HepG2 (cell line): ENCODE measurements around the gene TMCO6. TPM values are rescaled to one million over a fixed set of nuclear protein-coding genes. Genes with fewer than 3 reads are reported as not detected.
A peak's percentile ranks its signal among the peaks of the same experiment; 100 is the strongest.

Experiments
- ARID3A ChIP-seq: IDR thresholded peaks from 2 replicates; pipeline ENCODE4 v1.6.1; 2012; ENCODE audit warnings: low read depth, low read length, improper control_type of control experiment
- HOXA9 ChIP-seq: sonication (generic); formaldehyde crosslinking; IDR thresholded peaks from 2 replicates; pipeline ENCODE4 v1.8.1; 2022; ENCODE audit warnings: missing genetic modification reagents, mild to moderate bottlenecking, moderate library complexity, borderline replicate concordance
- KDM5B ChIP-seq: sonication (generic); formaldehyde crosslinking; IDR thresholded peaks from 2 replicates; pipeline ENCODE4 v1.4.0; 2020; ENCODE audit warnings: missing genetic modification reagents, mild to moderate bottlenecking, borderline replicate concordance
- MEF2D ChIP-seq: sonication (generic); formaldehyde crosslinking; IDR thresholded peaks from 2 replicates; pipeline ENCODE4 v1.5.1; 2020; ENCODE audit warnings: mild to moderate bottlenecking, missing genetic modification reagents
- NR2C2 ChIP-seq: sonication (generic); formaldehyde crosslinking; IDR thresholded peaks from 2 replicates; pipeline ENCODE4 v1.4.0; 2020; ENCODE audit warnings: missing genetic modification reagents, mild to moderate bottlenecking, moderate library complexity, borderline replicate concordance
- PHF5A ChIP-seq: IDR thresholded peaks from one replicate; pipeline ENCODE4 v1.6.1; 2018; ENCODE audit warnings: low read depth, missing genetic modification reagents; ENCODE audit not compliant: unreplicated experiment
- PRDM10 ChIP-seq: sonication (generic); formaldehyde crosslinking; IDR thresholded peaks from 2 replicates; pipeline ENCODE4 v1.4.0; 2020; ENCODE audit warnings: low read depth, missing genetic modification reagents
- STAT5B ChIP-seq: sonication (generic); formaldehyde crosslinking; IDR thresholded peaks from 2 replicates; pipeline ENCODE4 v1.4.0; 2020; ENCODE audit warnings: missing genetic modification reagents
- YEATS2 ChIP-seq: sonication (generic); formaldehyde crosslinking; IDR thresholded peaks from 2 replicates; pipeline ENCODE4 v1.4.0; 2020; ENCODE audit warnings: missing genetic modification reagents, borderline replicate concordance
- ZNF318 ChIP-seq: sonication (generic); formaldehyde crosslinking; IDR thresholded peaks from 2 replicates; pipeline ENCODE4 v1.4.0; 2020; ENCODE audit warnings: mild to moderate bottlenecking, missing genetic modification reagents
- ZNF670 ChIP-seq: sonication (generic); formaldehyde crosslinking; IDR thresholded peaks from 2 replicates; pipeline ENCODE4 v1.8.0; 2022; ENCODE audit warnings: mild to moderate bottlenecking, missing genetic modification reagents, borderline replicate concordance
- ZNF747 ChIP-seq: sonication (generic); formaldehyde crosslinking; IDR thresholded peaks from 2 replicates; pipeline ENCODE4 v1.8.1; 2023; ENCODE audit warnings: missing genetic modification reagents, mild to moderate bottlenecking, borderline replicate concordance
- ZNF883 ChIP-seq: sonication (generic); formaldehyde crosslinking; IDR thresholded peaks from 2 replicates; pipeline ENCODE4 v1.5.1; 2020; ENCODE audit warnings: mild to moderate bottlenecking, missing genetic modification reagents; ENCODE audit errors: not compliant biosample characterization
- polyA plus RNA-seq, 8 experiments: library from polyadenylated mRNA; depleted of rRNA in 3 of 8; stranded (reverse) in 7 of 8; unstranded in 1 of 8; fragments of >200 nt; fragmentation: Illumina TruSeq in 4 of 8; extraction: Trizol in 4 of 8; gene quantifications; 2 replicates each; pipeline versions ENCODE4 v1.2.1 to v1.2.3, GENCODE V29; 2011 to 2016; ENCODE audit warnings: low read depth in 4 of 8, missing spikeins in 1 of 8, mixed read lengths in 1 of 8; ENCODE audit not compliant: insufficient read depth in 1 of 8
- total RNA-seq, 5 experiments: library from RNA; depleted of rRNA; stranded (reverse); fragments of >200 nt; fragmentation: Illumina TruSeq; extraction: Trizol; gene quantifications; 2 replicates each; pipeline ENCODE4 v1.2.3, GENCODE V29; 2016; ENCODE audit warnings: low read depth in 1 of 5

The TMCO6 gene
- total and polyA plus RNA-seq, 2 of the 13 experiments (the other 11 are each of a cell fraction or from before 2014, with no cell fraction given): 16.6 to 28.2 TPM

GRCh38 chr5:140639148-140639981 is at the start of gene TMCO6 (continued):
- no peak for TF ChIP-seq ZNF318 (CRISPR knock-in tag)
- TF ChIP-seq ZNF883 (CRISPR knock-in tag): peak; percentile 78
- TF ChIP-seq ZNF670 (CRISPR knock-in tag): peak; percentile 82
- TF ChIP-seq STAT5B (CRISPR knock-in tag): 0 out of 2 replicates have a peak, but pooled peaks have one; percentile 66
- peak; percentile 82; the same call in 1 of the 2 replicates for TF ChIP-seq KDM5B (CRISPR knock-in tag)
- 0 out of 2 replicates have a peak, but pooled peaks have one; percentile 54 for TF ChIP-seq YEATS2
- peak; percentile 55; the same call in 1 of the 2 replicates for TF ChIP-seq NR2C2 (CRISPR knock-in tag)
- TF ChIP-seq ARID3A: peak; percentile 95
- peak; percentile 50 for TF ChIP-seq PHF5A (CRISPR knock-in tag)
- TF ChIP-seq ZNF747: peak; percentile 83
- TF ChIP-seq PRDM10: peak; percentile 63; the same call in 1 of the 2 replicates
- no peak for TF ChIP-seq HOXA9 (CRISPR knock-in tag)
- TF ChIP-seq MEF2D (CRISPR knock-in tag): 0 out of 2 replicates have a peak, but pooled peaks have one; percentile 61
